Hematopoietic multipotent progenitor cell treated with erythropoietin and hydrocortisone succinate and interleukin-3 and kit ligand, for 4 days (in vitro differentiated cells): ENCODE data around the gene TMEM91.
"Not testable (repeated sequence)": the region's sequence is repeated elsewhere in the genome, so short reads cannot be mapped to it uniquely, and the experiment has no call there.

Experiments
- DNase-seq: peaks from one replicate; pipeline ENCODE4 v3.0.0-alpha.2; 2015

Gene TMEM91

DNA sequence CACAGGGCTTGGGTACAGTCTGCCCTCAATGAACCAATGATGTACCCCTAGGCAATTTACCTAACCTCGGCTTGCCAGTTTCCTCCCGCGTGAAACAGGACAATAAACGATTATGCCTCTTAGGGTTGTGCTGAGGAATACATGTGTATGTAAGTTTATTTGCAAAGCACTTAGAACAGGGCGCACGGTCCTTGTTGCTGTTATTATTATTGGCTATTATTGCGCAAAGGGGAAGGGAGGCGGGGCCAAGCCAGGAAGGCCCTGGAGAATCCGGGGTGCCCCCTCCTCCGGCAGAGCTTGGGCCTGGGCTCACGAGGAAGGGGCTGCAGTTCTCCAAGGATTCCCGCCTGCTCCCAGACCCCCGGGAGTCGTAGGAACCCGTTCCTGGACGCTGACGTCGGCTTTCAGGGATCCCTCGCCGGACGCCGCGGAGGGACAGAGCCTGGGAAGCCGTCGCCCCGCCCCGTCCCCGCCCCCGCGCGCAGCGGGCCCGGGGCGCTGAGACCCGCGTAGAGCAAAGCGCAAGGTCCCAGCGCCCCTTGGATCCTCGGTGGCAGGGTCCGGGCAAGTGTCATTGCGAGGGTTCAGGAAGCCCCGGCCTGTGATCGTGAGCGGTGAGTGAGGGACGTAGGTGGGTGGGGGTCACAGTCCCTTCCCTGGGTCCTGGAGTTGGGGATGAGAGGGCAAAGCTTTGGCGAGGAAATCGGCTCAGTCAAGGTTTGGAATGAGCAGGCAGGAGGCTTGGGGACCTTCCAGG lies at the start of gene TMEM91:
Gene TMEM91, plus strand, starts transcription at position 293 of the 757 bp plus-strand sequence. CDS start 1,777 bp downstream, outside the sequence.
- peak; percentile 49 for DNase-seq

DNA sequence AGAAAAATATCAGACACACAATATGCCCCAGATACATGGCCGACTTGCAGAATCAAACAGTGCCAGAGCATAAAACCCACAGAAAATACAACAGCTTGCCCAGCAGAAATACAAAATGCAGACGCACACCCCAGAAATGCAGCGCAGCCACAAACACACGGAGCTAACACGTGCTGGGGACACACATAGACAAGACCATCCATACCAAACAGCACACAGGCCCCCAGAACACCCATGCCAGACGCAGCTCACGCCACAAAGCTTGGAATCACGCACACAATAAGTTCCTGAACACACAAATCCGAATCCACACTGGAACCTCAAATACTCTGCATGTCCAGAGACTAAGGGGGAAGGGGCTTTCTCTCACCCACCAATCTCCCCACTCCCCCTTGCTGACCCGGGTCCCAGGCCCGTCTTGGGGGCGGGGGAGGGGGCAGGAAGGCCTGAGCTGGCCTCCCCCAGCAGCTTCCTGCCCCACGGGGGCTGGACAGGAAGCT lies 49.2 kb upstream of the TMEM91 start:
- DNase-seq: peak; percentile 73

DNA sequence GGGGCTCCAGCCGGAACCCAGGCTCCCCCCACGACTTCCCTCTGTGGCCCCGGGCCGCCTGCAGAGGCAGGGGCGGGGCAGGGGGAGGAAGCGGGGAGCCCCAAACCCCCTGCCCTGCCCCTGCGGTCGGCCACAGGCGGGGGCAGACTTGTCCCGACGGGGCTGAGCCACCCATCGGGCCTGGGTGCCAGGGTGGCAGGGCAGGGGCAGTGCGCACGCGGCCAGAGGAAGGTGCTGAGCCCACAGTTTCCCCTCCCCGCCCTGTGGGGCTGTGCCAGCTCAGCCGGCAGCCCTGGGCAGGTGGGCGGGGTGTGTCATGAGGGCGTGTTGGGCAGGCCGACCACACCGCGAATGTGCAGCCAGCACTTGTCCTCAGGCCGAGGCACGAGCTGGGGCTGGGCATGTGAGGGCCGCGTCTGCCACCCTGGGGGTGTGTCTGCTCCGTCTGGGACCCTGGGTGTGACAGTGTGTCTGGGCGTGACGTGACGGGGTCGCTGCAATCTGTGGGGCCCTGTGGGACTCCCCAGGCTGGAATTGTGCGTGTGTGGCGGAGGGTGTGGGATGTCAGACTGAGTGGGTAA lies 48.7 kb upstream of the TMEM91 start:
- peak; percentile 95 for DNase-seq

DNA sequence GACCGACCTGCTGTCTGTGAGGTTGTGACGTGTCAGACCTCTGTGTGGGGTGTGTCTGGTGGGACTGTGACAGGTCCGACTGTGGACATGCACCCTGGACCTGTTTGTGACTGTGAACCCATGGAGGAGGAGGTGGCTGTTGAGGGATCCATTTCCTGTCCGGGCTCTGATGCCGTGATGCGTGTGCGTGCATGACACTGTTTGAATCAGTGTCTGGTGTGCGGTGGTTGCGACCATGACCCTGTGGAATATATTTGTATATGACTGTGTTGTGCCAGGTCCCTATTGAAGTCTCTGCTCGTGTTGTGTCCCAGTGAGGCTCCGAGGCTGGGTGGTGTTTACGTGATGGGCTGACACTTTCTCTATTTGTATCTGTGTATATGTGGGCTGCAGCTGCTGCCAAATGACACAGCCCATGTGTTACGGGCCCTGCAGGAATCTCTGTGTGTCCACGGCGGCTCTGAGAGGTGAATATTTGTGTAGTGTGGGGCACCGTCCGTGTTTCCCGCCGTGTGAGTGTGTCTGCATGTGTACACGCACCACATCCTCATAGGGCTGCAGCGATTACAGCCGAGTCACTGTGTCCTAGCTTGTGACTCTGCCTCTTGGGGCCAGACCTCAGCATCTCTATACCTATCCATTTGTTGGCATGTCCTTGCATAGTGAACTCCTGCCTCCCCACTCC lies 48.0 kb upstream of the TMEM91 start:
- peak; percentile 70 for DNase-seq

DNA sequence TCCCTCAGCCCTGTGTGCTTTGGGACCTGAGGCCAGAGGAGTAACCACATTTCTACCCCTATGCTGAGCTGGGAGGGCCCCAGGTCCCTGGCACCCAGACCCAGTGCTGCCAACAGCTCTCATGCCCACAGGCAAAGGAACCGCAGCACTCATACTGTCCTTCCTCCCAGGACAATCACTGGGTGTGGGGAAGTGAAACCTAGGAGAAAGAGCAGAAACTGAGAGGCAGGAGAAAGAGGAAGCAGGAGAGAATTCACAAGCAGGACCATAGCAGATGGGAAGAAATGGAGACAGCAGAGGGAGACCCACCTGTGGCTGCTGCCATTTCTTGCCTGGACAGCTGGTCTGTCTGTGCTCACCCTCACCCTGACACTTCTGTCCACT lies 47.5 kb upstream of the TMEM91 start:
- no peak for DNase-seq

DNA sequence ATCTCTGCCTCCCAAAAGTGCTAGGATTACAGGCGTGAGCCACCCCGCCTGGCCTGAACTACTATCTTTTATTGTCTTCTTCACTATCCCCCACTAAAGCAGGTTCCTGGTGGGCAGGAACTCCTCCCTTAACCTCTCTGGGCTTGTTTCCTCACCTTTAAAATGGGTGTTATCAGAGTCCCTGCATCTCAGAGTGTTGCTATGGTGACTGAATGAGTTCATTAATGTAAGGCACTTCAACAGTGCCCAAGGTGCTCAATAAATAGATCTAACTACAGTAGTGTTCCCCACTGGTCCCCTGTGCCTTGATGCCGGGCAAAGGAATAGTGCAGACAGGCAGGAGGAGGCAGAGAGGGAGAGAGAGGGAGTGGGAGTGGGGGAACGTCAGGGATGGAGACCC lies 45.9 kb upstream of the TMEM91 start:
- DNase-seq: no peak

DNA sequence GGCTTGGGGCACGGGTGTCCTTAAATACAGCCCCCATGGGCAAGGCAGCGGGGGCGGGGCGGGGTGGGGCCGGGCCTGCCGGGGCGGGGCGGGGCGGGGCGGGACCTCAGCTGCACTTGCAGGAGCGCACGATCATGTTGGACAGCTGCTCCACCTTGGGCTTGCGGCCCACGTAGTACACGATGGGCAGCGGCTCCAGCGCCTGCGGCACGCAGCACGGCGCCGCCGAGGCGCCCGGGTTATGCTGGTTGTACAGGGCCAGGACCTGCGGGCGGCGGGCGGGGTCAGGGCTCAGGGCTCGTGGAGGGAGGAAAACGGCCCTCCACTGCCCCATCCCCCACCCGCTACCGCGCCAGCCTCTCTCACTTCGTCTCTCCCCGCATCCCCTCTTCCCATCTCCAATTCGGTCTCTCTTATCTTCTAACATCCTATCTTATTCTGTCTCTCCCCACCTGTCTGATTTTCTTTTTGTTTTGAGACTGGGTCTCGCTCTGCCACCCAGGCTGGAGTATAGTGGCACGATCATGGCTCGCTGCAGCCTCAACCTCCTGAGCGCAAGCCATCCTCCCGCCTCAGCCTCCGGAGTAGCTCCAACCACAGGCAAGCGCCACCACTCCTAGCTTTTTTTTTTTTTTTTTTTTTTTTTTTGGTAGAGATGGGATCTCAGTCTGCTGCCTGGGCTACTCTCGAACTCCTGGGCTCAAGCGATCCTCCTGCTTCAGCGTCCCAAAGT lies 45.2 kb upstream of the TMEM91 start:
- DNase-seq: no peak

DNA sequence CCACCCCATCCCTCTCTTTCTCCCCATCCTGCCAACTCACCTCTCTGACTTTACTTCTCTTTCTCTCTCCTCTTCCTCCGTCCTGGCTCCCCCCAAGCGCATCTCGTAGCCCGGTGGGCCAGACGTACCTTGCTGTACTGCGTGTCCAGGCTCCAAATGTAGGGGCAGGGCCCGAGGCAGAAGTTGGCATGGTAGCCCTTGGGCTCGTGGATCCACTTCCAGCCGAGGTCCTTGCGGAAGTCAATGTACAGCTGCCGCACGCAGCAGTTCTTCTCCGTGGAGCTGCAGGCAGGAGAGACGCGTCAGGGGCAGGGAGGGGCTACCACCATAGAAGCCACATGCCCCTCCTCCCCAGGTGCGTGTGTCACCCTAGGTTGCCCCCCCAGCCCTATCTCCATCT lies 44.3 kb upstream of the TMEM91 start:
- no peak for DNase-seq

DNA sequence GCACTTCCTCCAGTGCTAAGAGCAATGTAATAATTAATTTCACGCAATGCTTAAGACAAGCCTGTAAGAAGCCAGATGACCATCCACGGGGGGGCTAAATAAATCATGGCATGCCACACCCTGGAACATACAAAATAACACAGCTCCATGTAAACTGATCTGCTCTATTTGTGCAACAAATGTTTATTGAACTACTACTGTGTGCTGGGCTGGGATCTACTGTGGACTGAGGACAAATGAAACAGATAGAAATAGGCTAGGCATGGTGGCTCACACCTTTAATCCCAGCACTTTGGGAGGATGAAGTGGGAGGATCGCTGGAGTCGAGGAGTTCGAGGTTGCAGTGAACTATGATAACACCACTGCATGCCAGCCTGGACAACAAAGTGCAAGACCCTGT lies 43.9 kb upstream of the TMEM91 start:
- no peak for DNase-seq

DNA sequence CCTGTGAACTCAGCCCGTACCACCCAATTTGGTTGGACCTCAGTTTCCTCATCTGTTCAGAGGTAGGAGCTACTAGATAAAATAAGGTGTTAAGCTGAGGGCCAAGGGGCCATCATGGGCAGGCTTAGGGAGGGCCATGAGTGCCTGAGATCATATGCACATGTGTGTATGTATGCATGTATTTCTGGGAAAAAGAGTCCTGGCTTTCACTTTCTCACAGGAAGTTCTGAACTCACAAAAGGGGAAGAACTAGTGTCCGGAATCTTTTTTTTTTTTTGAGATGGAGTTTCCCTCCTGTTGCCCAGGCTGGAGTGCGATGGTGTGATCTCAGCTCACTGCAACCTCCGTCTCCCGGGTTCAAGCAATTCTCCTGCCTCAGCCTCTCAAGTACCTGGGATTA lies 41.5 kb upstream of the TMEM91 start:
- DNase-seq: no peak

DNA sequence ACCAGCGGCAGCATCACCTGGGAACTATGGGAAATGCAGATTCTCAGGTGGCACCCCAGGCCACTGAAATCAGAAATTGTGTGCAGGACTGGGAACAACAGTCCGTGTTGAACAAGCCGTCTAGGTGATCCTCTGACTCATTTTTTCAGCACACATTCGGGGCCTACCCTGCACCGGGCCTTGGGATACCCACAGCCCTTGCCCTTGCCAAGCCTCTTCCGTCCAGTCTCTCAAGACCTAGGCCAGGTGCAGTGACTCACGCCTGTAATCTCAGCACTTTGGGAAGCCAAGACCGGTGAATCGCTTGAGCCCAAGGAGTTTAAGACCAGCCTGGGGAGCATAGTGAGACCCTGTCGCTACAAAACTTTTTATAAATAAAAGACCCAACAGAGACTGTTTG lies 40.9 kb upstream of the TMEM91 start:
- DNase-seq: no peak

DNA sequence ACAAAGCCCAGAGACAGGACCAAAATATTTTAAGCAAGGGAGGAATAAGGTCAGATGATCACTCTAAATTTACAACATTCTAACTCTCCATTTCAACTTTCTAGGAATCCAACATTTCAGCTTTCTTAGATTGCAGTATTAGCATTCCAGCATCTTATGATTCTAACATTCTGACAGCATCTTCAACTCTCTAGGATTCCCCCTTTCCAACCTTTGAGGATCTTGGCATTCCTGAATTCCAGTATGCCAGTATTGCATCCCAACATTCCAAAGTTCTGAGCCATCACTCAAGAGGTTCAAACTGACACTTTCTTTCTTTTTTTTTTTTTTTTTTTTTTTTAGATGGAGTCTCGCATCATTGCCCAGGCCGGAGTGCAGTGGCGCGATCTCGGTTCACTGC lies 36.4 kb upstream of the TMEM91 start:
- DNase-seq: no peak

DNA sequence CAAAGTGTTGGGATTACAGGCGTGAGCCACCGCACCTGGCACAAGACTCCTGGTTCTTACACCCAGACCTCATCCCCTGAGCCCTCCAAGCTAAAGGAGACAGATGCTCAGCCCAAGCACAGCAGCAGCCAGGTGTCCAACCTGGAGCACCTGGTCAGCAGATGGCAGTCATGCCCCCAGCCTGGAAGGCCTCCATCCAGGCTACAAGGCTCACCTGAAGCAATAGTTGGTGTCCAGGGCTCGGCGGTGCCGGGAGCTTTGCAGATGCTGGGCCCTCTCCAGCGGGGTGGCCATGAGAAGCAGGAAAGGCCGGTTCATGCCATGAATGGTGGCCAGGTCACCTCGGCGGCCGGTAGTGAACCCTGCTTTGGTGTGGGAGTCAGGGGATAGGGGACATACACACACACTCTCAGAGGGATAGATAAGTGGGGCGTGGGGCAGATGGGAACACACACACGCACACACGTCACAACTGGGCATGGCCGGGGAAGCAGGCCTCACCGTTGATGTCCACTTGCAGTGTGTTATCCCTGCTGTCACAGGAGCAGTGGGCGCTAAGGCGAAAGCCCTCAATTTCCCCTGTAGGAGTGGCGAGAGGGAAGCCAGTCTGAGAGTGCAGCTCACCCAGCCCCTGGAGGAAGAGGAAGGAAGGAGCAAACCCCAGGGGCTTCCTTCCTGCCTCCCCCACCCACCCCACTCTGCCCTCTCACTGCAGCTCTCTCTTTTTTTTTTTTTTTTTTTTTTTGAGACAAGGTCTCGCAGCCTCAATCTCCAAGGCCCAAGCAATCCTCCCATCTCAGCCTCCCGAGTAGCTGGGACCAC lies 34.5 kb upstream of the TMEM91 start:
- DNase-seq: no peak

DNA sequence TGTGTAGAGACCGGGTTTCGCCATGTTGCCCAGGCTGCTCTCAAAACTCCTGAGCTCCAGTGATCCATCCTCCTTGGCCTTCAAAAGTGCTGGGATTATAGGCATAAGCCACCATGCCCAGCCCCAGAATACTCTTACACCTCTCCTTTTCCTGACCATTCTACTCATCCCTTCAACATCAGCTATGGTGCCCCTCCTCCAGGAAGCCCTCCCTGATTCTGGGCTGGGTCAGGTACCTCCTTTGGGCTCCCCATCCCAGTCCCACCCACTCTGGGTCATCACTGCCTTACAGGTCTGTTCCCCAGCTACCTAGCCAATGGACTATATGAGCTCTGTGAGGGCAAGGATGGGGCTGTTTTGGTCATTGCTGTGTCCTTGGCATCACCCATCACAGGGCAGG lies 32.2 kb upstream of the TMEM91 start:
- no peak for DNase-seq

DNA sequence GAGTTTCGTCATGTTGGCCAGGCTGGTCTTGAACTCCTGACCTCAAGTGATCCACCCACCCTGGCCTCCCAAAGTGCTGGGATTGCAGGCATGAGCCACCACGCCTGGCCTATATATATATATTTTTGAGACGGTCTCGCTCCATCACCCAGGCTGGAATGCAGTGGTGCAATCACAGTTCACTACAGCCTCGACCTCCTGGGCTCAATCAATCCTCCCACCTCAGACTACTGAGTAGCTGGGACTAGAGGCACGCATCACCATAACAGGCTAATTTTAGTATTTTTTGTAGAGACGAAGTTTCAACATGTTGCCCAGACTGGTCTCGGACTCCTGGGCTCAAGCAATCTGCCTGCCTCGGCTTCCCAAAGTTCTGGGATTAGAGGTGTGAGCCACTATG lies 29.4 kb upstream of the TMEM91 start:
- not testable (repeated sequence) for DNase-seq

DNA sequence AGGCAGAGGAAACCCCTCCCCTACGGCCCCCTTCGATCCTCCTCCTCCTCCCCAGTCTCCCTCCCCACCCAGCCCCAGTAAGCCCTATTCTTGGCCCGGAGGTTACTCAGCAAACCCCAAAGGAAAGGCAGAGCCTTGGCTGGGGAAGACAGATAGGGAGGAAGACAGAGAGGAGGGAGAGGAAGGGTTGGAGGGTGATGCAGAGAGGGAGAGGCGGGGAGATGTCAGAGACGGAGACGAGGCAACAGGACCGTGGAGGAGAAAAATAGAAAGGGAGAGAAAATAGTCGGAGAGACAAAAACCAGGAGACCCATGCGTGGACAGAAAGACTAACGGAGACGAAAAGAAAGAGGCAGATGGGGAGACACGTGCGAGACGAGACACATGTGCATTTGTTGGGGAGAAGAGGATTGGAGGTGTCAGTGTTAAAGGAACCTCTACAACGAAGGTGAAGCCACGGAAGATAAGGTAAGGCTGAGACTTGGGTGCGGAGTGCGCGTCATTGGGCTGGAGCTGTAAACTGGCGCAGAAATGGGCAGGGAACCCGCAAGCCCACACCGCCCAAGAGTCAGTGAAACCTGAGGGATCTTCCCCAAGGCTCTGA lies 25.5 kb upstream of the TMEM91 start:
- peak; percentile 94 for DNase-seq

DNA sequence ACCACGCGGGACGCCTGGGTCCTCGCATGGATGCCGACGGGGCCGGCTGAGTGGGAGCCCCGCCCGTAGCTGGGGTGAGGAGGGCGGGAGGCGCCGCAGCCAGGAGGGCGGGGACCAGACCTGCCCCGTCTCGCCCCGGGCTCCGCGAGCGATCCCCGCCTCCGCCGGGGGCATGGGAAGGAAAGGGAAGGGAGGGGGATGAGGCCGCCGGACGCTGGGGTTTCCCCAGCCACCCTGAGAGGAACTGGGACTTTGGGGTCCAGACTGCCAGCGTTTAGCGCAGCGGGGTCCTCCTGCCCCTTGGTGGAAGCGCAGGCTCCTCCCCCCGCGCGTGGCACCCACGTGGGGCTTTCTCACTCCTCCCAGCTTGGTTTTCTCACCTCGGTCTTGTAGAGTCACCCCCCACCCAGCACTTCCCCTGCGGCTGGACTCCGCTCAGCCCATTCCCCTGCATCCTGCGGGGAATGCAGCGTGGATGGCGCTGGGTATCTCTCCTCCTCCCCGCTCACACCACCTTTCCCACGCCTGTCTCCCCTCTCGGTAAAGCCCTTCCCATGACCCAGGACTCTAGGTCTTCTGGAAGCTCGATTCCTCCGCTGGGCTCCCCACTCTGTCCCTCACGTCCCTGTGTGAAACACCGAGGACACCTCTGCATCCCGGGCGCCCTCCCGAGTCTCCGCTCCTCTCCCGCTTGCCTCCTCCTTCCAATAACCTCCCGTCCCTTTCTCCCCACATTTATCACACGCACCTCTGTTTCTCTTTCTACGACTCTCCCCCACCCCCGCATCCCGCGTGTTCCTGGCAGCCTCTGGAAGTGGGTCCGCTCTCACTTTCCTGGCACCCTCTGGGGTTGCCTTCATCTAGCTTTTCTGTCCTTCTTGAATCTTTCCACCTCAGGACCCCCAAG lies 24.7 kb upstream of the TMEM91 start:
- peak; percentile 90 for DNase-seq

DNA sequence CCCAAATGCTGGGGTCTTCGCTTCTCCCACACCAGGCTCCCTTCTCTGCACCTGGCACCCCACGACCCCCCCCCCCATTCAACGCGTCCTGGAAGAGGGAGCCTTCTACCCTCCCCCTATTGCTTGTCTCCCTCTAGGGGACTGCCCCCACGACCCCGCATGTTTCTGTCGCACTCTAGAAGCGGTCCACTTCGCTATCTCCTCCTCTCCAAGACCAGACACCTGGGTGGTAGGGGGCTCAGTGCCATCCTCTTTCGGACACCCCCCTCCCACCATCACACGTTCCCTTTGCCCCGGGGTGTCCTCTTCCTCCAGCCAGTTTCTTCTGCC lies 24.1 kb upstream of the TMEM91 start:
- no peak for DNase-seq

DNA sequence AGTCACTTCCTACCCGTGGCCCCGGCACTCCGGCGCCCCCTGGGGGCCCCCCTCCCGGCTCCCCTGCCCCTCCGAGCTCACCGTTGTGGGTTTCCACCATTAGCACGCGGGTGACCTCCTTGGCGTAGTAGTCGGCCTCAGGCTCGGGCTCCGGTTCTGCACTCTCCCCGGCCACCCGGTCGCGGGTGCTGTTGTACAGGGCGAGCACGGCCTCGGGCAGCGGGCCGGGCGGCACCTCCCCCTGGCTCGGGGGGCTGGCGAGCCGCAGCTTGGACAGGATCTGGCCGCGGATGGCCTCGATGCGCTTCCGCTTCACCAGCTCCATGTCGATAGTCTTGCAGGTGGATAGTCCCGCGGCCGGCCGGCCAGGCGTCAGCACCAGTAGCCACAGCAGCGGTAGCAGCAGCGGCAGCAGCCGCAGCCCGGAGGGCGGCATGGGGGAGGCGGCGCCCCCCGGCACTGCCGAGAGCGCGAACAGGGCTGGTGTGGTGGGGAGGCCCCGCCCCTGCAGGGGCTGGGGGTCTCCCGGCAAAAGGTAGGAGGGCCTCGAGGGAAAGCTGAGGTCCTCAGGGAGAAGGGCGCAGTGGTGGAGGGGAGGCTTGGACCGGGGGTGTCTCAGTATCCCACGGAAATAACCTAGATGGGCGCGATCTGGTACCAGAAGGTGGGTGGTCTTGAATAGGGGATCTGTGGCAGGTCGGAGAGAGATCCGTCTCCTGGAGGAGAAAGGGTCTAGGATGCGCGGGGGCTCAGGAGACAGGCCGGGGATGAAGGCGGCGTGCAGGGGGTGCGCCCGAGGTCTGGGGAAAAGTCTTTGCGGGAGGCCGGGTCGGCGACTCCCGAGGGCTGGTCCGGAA lies 23.5 kb upstream of the TMEM91 start:
- DNase-seq: peak; percentile 89
